Measurements from ENCODE around the gene NPM3.
A peak's percentile ranks its signal among the peaks of the same experiment; 100 is the strongest.

The NPM3 gene

GRCh38 chr10:101758858-101759257 is 24.4 kb downstream of the NPM3 start:
- no peak for DNase-seq (ENCODE audit: low spot score)

- DNase-seq (ENCODE audit: low spot score): no peak
Measured at GRCh38 chr10:101752241-101752640, 31.0 kb downstream of the NPM3 start.

GRCh38 chr10:101749047-101750016 is 33.9 kb downstream of the NPM3 start:
- peak; percentile 6 for DNase-seq (ENCODE audit: low spot score)

GRCh38 chr10:101748496-101748895 is 34.8 kb downstream of the NPM3 start:
- DNase-seq (ENCODE audit: low spot score): no peak

DNA sequence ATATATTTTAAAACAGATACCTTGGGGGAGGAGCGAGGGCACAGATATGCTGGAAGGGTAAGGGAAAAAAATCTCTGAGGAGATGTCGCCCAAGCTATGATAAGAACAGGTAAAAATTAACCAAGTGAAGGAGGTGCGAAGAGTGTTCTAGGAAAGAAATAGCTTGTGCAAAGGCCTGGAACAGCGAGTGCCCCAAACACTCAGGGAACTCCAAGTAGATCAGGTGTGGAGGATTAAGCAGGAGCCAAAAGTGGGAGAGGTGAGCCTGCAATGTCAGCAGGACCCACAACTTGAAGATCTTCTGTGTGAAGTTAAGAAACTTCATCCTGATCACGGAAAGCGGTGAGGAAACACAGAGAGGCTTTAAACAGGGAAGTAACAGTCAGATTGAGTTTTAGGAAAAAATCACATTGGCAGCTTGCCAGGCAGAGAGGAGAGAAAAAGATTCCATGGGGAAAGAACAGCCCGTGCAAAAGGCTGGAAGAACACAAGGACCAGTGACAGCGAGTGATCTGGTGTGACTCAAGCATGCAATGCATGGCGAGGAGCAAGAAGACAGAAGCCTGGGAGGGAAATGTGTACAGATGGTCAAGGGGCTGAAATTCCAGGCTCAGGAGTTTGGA is 38.1 kb downstream of the NPM3 start:
- DNase-seq (ENCODE audit: low spot score): no peak

- DNase-seq (ENCODE audit: low spot score): no peak
Measured at GRCh38 chr10:101744267-101744666, 39.0 kb downstream of the NPM3 start.

GRCh38 chr10:101741938-101742337 is 41.3 kb downstream of the NPM3 start:
- no peak for DNase-seq (ENCODE audit: low spot score)

DNA sequence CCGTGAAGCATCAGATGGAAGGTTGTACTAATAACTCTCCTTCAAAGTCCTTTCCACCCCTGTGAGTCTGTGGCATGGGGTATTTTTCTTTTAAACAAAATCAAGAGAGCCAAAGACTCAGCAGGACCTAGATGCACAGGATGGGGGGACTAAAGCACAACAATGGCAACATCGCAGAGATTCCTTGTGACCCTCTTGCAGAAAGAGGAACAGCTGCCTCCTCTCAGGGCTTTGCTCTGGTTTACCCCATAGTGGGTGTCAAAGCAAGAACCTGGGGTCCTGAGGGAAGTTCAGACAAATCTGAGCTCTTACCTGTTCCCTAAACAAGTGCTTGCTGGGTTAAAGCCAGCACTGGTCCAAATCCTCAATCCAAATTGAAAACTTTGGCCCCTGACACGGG is 46.6 kb downstream of the NPM3 start:
- no peak for DNase-seq (ENCODE audit: low spot score)

GRCh38 chr10:101732096-101732495 is 51.1 kb downstream of the NPM3 start:
- no peak for DNase-seq (ENCODE audit: low spot score)
